GM12872 (cell line): ENCODE measurements around the gene MAGI3.

Experiments used
- TF ChIP-seq, protein P1 (sequence below): IDR thresholded peaks from 3 replicates; pipeline ENCODE4 v1.5.1; 2011; ENCODE audit warnings: low read depth, mild to moderate bottlenecking, low read length, moderate library complexity; ENCODE audit not compliant: insufficient read depth

MAGI3 gene

DNA sequence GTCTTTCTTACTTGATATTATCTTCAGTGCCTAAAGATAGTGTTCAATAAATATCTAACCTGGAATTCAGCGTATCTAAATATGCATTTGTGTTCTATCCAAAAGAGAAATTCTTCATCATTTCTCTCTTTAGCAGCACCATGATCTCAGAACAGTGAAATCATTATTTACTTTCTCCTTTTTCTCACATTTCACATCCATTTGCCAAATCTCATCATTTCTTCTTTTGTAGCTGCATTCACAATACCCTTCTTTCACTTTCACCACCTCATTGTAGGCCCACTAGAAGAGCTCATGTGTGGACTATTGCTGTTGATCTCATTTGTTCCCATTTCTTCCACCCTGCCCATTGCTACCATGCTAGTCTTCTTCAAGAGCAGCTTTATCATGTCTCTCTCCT lies 191.0 kb downstream of the MAGI3 start:
- TF ChIP-seq, protein P1, sequence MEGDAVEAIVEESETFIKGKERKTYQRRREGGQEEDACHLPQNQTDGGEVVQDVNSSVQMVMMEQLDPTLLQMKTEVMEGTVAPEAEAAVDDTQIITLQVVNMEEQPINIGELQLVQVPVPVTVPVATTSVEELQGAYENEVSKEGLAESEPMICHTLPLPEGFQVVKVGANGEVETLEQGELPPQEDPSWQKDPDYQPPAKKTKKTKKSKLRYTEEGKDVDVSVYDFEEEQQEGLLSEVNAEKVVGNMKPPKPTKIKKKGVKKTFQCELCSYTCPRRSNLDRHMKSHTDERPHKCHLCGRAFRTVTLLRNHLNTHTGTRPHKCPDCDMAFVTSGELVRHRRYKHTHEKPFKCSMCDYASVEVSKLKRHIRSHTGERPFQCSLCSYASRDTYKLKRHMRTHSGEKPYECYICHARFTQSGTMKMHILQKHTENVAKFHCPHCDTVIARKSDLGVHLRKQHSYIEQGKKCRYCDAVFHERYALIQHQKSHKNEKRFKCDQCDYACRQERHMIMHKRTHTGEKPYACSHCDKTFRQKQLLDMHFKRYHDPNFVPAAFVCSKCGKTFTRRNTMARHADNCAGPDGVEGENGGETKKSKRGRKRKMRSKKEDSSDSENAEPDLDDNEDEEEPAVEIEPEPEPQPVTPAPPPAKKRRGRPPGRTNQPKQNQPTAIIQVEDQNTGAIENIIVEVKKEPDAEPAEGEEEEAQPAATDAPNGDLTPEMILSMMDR = no peak

DNA sequence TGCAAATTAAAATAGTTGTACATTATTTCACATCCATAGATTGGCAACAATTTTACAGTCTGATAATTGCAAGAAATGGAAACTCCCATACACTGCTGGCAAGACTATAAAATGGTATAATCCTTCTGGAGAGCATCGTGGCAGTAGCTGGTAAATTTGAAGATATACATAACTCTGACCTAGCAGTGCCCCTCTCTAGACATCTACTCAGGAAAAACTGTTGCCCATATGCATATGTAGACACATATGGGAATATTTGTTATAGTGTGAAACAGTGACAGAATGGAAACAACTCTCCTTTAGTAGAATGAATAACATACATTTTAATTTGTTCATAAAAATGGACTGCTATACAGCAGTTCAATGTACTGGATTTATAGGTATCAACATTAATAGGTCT lies 191.8 kb downstream of the MAGI3 start:
- TF ChIP-seq, protein P1 = no peak

DNA sequence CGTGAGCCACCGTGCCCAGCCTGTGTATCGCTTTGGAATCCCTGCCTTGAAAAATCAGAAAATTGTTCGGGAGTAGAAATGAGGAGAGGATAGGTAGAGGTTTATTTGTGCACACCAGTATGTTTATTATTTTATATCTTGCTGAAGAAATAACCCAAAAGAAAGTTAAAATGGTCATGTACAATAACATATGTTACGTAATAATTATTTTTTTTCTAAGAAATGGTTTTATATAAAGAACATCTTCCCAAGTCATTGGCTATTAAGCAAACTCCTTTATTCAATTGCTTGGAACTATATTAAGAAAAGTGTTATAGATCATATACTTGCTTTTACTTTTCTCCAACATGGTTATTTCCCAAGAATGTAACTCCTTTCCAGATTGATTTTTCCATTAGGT lies 197.2 kb downstream of the MAGI3 start:
- TF ChIP-seq, protein P1 = no peak

DNA sequence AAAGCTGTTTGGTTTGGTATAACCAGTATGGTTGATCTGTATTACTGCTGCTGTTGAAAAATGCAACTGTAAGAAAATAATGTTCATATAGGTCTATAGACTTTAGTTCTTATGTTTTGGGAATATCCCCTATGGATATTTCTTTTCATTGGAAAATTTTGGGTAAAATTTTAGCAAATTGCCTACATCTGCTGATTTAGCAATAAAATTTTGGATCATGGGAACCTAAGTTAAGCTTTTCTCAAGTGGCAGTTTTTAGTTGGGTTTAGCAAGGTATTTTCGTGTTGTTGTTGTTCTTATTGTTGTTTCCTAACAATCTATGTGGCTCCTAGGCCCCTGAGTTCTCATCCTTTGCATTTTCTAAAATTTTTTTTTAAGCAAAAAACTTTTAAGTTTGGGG lies 201.9 kb downstream of the MAGI3 start:
- TF ChIP-seq, protein P1 = no peak

DNA sequence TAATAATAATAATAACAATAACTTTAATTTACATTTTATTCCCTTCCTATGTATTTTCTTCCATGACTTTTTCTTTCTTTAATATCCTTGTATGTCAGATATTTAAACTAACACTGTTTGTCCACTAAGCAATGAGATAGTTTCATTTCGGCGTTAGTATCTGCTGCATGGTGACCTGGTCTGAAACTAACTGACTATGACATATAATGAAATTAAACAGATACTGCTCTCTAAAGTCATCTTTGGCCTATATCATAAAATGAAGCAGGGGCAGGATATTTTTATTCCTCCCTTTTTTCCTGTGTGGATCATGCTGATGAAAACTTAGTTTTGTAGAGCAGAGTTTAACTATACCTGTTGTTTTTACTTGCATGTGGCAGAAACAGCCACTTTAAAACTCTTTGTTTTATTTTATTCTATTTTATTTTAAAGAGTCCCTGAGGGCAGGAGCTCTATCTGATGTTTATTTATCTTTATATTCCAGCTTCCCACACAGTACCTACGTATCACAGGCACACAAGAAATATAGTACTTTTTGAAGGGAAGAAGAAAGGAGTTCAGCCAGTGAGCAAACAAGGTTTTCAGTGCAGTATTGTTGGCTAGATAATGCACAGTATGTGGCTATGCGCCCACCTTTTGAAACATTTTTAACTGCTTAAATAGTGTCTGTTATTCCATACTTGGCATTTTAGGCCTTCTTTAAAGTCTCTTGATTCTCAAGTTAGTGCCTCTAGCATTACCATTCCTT lies 203.4 kb downstream of the MAGI3 start:
- TF ChIP-seq, protein P1 = no peak

DNA sequence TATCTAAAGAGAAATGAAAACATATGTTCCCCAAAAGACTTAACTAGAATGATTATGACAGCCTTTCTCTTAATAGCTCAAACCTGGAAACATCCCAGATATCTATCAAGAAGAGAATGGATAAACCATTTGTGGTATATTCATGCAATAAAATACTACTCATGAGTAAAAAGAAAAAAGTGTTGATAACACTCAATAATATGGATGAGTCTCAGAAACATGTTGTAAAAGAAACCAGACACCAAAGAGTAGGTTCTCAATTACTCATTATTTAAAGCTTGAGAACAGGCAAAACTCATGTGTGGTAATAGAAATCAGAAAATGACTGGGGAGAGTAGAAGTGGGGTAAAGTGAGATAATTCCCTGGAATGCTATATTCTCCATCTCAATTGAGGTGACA lies 214.8 kb downstream of the MAGI3 start:
- TF ChIP-seq, protein P1 = no peak

DNA sequence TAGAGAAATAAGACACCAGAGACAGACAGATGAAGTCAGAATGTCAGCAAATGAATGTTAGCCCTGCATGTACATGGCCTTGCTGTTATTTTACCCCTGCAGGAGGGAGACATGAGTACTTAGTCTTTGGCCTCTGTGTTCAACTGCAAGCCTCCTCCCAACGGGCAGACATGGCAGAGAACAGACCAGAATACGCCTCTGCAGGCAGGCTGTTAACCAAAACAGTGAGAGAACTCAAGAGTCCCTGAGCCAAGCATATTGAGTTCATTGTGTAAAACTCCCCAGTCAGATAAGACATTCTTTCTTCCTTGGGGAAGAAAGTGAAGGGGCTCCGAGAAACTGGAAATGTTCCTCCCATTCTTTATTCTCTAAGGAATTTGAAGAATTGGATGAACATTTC lies 218.1 kb downstream of the MAGI3 start:
- TF ChIP-seq, protein P1 = no peak
